T-helper 9 cell (primary cell): Measurements from ENCODE around the gene PPFIBP1.
"Not testable (repeated sequence)": the region's sequence is repeated elsewhere in the genome, so short reads cannot be mapped to it uniquely, and the experiment has no call there.

Experiments
- DNase-seq: peaks from one replicate; pipeline ENCODE4 v3.0.0-alpha.2; 2020

The PPFIBP1 gene

DNA sequence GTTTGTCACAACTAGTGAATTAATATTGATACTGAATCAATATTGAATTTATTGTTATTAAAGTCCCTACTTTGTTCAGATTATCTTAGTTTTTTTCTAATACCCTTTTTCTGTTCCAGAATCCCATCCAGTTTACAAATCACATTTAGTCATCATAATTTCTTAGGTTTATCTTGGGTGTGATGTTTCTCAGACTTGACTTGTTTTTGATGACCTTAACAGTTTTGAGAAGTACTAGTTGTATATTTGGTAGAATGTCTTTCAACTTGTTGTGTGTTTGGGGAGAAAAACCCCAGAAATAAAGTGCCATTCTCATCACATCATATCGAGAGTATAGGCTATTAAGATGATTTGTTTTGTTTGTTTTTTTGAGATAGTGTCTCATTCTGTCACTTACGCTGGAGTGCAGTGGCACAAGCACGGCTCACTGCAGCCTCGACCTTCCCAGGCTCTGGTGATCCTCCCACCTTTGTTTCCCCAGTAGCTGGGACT is 206.1 kb downstream of the PPFIBP1 start:
- DNase-seq = no peak

DNA sequence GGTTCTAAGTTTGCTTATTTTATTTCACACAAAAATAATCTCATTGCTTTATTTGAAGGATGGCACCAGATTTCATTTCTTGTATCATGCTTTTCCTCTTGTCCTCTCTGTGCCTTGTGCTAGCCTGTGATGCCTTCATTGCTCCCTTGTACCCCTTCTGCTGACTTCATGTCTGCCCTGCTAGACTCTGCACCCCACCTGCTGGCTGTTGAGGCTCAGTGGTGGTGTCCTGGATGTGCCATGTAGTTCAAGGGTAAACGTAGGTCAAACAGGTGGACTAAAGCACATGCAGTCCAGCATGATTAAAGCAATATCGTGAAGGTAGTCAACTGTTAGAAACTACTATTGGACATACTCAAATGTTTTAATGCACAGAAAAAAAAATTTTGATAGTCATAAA is 208.3 kb downstream of the PPFIBP1 start:
- DNase-seq = no peak

DNA sequence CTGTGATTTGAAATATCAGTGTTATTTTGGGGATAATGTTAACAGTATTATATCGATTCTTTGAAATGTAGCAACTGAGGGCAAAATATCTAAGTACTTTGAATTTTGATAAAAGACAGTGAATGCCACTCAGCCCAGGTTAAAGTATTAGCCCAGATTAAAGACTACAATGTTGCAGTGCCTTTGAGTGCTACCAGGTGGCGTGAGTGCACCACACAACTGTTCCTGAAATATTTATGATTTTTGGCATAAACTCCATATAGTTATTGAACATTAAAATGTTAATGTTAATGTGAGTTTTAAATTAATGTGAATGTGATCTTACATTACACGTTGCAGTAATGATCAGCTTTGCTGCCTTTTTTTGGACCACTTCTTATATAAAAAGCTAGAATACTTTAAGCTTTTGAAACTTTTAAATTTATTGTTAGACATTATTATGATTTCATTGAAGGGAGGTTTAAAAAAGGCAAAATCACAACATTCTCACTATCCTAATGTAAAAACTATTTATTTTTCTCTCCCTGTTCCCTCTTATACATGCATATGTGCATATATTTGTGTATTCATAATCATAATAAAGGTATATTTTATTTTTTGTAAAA is 209.1 kb downstream of the PPFIBP1 start:
- DNase-seq = peak; percentile 13

DNA sequence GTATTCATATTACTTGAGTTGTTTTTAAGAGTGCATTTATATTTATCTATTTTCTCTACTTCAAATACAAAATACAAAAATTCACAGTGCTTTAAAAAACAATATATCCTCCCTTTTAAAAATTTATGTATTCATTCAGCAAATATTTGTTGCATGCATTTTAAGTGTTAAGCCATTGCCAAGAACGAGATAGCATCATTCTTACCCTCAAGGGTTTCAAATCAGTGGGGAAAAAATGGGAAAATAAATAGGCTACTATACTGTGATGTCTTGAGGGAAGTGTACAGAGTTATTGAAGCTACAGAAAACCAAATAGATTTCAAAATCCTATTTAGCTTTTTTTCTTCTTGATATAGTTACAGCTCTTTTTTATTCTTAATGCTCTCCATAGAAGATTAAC is 209.8 kb downstream of the PPFIBP1 start:
- no peak for DNase-seq

DNA sequence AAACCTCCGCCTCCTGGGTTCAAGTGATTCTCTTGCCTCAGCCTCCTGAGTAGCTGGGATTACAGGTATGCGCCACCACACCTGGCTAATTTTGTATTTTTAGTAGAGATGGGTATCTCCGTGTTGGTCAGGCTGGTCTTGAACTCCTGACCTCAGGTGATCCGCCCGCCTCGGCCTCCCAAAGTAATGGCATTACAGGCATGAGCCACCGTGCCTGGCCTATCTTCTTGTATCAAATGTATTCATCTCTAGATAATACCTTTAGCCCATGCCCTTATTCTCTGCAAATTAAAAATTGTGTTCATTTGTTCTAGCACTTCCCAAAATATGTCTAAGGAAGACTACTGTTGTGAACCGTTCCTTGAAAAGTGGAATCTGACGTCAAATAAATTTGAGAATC is 210.3 kb downstream of the PPFIBP1 start:
- not testable (repeated sequence) for DNase-seq

DNA sequence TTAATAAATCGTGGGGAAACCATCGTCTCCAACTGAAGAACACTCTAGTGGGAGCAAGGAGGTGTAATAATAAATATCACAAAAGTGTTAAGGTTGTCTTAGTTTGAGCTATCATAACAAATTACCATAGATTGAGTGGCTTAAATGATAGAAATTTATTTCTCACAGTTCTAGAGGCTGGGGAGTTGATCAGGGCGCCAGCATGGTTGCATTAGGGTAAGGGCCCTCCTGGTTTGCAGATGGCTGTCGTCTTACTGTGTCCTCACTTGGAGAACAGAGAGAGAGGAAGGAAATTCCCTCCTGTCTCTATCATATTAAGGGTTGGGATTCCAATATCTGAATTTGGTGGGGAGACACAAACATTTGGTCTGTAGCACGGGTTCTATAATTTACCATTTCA is 219.6 kb downstream of the PPFIBP1 start:
- no peak for DNase-seq
